HG03565 (cell line): ENCODE measurements around the gene JMJD6.
A peak's percentile ranks its signal among the peaks of the same experiment; 100 is the strongest.
"Not testable (repeated sequence)": the region's sequence is repeated elsewhere in the genome, so short reads cannot be mapped to it uniquely, and the experiment has no call there.

Experiments used
- ATAC-seq: cut with Tn5 transposase; IDR thresholded peaks from one replicate; pipeline ENCODE4 v1.9.1; 2021; ENCODE audit warnings: mild to moderate bottlenecking, moderate library complexity; ENCODE audit not compliant: unreplicated experiment

Gene JMJD6

GRCh38 chr17:76737082-76737675 lies 10.8 kb upstream of the JMJD6 start, which contains the start of gene SRSF2:
TSS of gene SRSF2 (minus strand) at chr17:76737331. CDS start at chr17:76737160, 171 bp downstream.
- peak; percentile 62 for ATAC-seq

GRCh38 chr17:76736349-76737081 lies 10.1 kb upstream of the JMJD6 start:
- no peak for ATAC-seq

- no peak for ATAC-seq
Measured at GRCh38 chr17:76735586-76736348, 9.4 kb upstream of the JMJD6 start.

DNA sequence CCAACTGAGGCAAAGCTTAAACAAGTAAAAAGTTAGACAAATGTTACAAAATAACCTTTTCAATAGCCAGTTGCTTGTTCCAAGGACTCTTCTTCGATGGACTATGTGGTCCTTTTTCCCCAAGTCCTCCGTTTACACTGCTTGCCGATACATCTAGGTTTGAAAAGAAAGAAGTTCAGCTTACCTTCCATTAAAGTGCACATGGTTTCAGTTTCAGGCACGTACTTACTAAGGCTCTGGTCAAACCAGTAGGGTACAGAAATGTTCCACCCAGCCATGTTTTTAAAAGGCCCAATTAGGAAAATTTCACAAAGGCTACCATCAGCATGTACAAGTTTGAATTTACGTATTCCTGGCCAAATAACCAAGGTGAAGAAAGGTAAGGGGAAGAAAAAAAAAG lies 8.6 kb upstream of the JMJD6 start:
- ATAC-seq, result no peak

DNA sequence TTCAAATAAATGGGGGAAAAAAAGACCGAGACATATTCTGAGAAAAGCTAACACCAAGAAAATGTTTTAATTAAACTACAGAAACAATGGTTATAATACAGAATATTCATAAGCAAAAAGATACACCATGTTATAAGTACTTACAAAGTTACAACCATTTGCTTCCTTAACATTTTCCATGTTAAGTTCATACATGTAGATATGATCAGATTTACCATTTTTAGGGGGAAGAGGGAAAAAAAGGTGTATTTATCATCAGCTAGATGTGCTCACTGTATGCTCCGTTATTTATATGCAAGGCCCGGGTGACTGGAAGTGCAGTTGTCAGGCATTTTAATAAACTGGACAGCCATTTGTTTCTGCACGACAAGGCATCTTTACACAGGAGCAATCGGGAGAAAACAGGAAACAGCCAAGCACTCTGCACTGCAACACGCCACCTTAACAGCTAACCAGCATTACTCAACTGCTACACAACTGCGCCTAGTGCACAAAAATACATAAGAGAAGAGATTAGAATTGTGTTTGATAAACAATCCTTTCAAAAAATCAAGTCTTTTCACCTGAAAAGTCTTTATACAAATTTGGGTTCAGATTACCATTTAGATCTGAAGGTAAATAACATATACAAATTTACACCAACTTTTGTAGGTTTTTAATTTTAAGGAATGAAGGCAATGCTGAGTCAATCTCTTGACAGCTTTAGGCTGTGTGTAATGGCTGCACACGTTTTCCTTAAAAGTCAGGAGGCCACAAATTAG lies 7.9 kb upstream of the JMJD6 start:
- no peak for ATAC-seq

- no peak for ATAC-seq
Measured at GRCh38 chr17:76733618-76733957, 7.2 kb upstream of the JMJD6 start.

- no peak for ATAC-seq
Measured at GRCh38 chr17:76732734-76733617, 6.6 kb upstream of the JMJD6 start.

- not testable (repeated sequence) for ATAC-seq
Measured at GRCh38 chr17:76731800-76732733, 5.7 kb upstream of the JMJD6 start.

- no peak for ATAC-seq
Measured at GRCh38 chr17:76727745-76728456, 1.5 kb upstream of the JMJD6 start.

DNA sequence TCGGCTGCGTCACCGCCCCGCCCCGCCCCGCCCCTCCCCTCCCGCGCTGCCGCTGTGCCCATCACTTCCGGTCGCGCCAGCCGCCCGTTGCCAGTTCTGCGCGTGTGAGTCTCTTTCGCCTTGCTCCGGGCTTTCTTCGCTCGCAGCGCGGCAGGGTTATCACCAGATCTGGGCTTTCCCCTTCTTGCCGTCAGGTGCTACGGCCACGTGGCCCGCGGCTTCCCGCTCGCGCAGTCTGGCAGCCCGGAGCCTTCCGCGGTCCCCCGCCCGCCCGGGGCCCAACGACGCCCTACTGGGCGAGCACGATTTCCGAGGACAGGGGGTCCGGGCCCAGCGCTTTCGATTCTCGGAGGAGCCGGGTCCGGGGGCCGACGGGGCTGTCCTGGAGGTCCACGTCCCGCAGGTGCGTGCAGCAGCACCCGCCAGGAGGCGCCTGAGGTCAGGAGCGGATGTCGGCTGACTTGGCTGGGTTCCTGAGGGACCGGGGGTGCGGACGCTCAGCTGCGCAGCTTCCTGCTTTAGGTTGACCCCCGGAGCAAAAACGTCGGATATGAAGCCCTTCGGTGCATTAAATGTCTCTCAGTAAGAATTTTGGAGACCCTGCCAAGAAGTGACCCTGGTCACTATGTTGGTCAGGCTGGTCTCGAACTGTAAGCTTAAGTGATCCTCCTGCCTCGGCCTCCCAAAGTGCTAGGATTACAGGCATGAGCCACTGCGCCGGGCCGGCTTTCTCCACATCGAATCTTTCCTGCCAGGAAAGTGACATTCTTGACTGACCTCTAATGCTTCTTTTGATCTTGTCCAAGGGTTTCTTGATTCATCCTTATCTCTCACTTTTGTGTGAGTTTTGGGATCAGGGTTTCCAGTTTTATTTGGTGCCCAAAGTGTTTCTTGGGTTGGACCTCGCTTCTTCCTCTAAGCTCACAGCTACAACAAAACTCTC lies 641 bp upstream of the JMJD6 start, which contains the start of gene METTL23:
Gene METTL23 (plus strand): TSS at position 64 of the 943 bp plus-strand sequence. CDS start 2,872 bp downstream, outside the sequence.
- peak; percentile 55 for ATAC-seq

- ATAC-seq, result no peak
Measured at GRCh38 chr17:76725580-76726230, 701 bp downstream of the JMJD6 start.

GRCh38 chr17:76723812-76724211 lies 2.6 kb downstream of the JMJD6 start:
- no peak for ATAC-seq

GRCh38 chr17:76722977-76723376 lies 3.4 kb downstream of the JMJD6 start:
- ATAC-seq, result not testable (repeated sequence)

GRCh38 chr17:76722279-76722678 lies 4.1 kb downstream of the JMJD6 start:
- no peak for ATAC-seq

DNA sequence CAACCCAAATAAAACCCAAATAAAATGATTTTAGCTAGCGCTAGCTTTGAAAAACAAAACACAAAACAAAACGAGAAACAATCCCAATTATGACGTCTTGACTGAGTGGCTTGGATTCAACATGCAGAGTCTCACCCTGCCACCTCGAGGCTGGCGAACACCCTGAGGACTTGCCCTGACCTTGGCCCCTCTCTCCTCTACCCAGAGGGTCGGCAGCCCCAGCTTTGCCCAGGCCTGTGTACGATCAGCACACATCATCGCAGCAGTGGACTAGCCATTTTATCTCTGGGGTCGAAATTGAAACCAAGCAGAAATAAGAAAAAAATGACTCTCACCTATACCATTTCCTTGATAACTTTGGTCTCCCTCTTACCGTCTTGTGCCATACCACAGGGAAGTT lies 4.9 kb downstream of the JMJD6 start:
- ATAC-seq, result no peak

- ATAC-seq, result no peak
Measured at GRCh38 chr17:76720941-76721340, 5.5 kb downstream of the JMJD6 start.

GRCh38 chr17:76720211-76720610 lies 6.2 kb downstream of the JMJD6 start:
- ATAC-seq, result no peak
